HS-27A (cell line): ENCODE results near the gene NRG3.

ENCODE experiments used
- DNase-seq: peaks from one replicate; pipeline ENCODE4 v3.0.0-alpha.2; 2012; ENCODE audit warnings: low read depth, missing footprints

NRG3 gene

GRCh38 chr10:81884856-81885255, 9.9 kb downstream of the NRG3 start:
- no peak for DNase-seq

DNA sequence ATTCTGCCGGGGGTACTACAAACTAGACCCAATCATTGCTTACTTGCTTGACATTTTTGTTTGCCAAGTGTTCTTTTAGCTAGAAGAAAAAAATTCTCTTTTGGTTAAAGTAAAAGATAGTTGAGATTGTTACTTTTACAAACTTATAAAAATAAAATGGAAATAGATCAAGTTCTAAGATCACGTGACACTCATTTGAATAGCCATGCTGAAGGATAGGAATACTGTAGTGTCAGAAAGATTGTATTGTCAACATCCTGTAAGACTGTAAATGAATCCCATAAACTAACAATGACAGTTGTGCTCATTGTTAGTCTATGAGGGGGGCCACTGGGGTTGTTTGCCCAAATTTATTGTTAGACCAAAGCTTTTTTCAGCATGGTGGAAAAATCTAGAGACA, 10.5 kb downstream of the NRG3 start:
- DNase-seq: no peak

DNA sequence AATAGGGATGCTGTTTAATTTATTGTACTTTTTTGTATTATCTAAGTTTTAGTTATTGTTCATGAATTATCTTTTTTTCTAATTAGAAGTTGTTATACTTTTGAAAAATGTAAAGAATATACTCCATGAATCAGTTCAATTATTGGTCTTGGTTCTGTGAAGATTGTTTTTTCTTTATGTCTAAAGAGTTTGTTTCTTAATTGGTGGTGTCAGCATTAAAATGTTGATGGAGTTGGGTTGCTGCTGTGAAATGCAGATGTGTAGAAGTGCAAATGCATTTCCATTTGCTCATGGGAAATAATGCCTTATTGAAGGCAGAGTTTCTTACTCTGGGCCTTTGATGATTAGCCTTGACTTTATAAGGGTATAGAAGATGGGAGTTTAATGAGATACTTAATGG, 11.9 kb downstream of the NRG3 start:
- DNase-seq: no peak

GRCh38 chr10:81889181-81889769, 14.3 kb downstream of the NRG3 start:
- DNase-seq: no peak

GRCh38 chr10:81894616-81895015, 19.6 kb downstream of the NRG3 start:
- DNase-seq: no peak

DNA sequence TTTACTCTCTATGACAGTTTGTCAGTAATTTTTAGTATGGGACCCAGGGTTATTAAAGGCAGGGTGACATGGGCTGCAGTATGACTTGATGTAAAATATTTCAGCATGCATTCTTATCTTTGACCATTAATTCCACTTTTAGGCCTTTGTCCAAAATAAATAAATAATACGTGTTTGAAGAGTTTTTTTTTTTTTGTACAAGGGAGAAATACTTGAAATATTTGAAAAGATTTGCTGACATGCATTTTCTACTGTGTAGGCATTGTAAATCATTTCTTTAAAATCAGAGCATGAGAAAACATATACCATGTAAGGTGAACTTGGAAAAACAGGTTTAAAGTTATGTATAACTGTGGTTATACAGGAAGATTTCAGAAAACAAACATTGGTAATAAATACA, 23.5 kb downstream of the NRG3 start:
- no peak for DNase-seq

DNA sequence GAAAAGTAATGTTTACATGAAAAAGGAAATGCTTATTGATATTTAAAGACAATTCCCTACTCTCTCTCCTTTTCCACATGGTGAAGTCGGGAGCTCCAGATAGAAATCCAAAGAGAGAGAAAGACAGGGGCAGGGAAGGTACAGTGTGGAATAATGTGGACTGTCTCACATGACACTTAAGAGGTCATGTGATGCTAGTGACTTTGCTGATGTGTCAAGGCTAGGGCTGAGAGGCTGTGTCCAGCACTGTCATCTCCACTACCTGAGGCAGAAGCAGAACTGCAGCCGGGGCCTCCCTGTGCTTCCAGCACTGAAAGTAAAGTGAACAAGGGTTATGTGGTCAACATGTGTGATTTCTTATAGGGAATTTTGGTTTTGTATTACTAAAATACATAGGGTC, 26.0 kb downstream of the NRG3 start:
- no peak for DNase-seq

GRCh38 chr10:81903472-81903871, 28.5 kb downstream of the NRG3 start:
- DNase-seq: no peak

GRCh38 chr10:81905161-81905560, 30.2 kb downstream of the NRG3 start:
- DNase-seq: no peak

DNA sequence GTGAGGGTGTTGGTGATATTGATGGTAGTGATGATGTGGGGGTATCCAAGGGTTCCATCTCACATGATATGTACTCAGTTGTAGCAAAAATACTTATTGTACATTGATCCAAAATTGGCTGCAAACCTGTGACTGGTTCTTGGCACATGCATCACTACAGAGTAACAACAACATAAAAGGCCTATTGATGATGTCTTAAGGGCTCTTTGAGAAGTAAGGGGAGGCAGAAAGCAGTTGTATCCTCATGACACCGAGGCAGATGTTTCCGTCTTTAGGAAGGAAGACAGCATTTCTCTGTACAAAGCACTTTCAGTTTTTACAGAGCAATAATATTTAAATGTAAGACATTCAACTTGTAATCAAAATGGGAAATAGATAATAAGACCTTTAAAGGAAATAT, 34.5 kb downstream of the NRG3 start:
- no peak for DNase-seq

DNA sequence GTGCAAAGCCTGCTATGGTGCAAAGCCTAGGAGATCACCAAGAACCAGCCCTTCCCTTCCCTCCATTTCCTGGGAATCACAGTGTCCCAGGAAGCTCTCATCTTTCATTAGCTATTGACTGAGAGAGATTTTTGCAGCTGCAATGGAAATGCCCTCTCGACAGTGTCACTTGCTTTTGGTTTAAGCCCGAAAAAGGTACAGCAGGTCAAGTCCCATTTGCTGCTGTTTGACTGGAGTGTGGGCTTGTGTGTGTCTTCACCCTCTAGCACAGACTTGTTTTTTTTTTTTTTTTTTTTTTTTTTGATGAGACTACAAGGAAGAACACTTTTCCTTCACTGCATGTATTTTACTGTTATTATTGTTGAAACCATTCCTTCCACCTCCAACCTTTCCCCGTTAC, 36.3 kb downstream of the NRG3 start:
- no peak for DNase-seq

- DNase-seq: no peak
Measured at GRCh38 chr10:81914736-81915503, 39.9 kb downstream of the NRG3 start.

GRCh38 chr10:81915504-81915897, 40.5 kb downstream of the NRG3 start:
- DNase-seq: no peak

DNA sequence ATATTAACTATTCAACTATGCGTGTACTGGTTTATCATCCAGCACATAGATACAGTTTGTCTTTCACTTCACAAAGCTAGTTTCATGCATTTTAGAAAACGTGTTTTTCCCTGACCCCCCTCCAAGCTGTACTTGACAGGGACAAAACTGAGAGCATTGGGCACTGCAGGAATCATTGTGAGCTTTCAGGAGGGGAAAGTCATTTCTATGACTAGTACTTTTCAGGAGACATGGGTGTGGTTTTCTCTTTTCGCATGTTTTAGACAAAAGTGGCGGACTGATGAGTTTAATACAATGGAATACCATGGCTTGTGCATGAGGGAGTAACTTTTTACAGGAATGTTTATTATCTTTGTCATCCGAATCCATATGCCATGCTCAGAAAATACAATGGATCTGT, 42.7 kb downstream of the NRG3 start:
- no peak for DNase-seq

DNA sequence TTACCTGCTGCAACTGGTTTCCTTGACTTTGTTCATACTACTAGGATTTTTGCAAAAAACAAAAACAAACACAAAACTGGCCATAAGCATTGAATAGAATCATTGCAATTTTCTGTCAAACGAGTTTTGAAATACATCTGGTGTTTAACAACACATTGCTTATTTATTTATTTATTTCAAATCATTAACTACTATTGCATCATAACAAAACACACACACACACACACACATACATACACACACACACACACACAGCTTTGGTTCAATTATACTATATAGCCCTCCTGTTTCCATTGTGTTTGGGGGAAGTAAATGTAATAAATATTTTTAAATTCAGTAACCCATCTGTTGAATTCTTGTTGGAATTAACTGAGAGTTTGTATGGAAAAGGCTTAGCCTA, 43.8 kb downstream of the NRG3 start:
- DNase-seq: no peak

GRCh38 chr10:81920213-81920829, 45.3 kb downstream of the NRG3 start:
- no peak for DNase-seq

GRCh38 chr10:81928119-81928518, 53.1 kb downstream of the NRG3 start:
- DNase-seq: no peak

- DNase-seq: no peak
Measured at GRCh38 chr10:81943583-81943982, 68.6 kb downstream of the NRG3 start.

GRCh38 chr10:81944609-81945008, 69.6 kb downstream of the NRG3 start:
- DNase-seq: no peak

- DNase-seq: no peak
Measured at GRCh38 chr10:81949283-81949682, 74.3 kb downstream of the NRG3 start.

DNA sequence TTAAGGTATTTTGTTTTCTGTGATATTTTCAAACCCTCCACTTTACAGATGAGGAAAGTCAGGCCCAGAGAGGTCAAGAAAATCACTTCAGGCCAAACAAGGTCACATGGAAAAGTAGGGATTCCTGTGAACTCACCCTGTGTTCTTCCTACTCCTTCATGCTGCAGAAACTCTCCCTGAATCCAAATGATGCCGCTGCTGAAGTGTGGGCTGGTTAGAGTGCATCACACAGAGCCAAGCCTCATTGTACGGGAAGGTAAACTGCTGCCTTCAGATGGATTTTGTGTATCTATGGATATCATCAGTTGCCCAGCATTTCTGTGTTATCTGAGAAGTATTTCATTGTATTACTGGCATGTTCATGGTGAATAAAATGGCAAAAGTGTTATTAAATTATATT, 75.4 kb downstream of the NRG3 start:
- no peak for DNase-seq

GRCh38 chr10:81953420-81953819, 78.4 kb downstream of the NRG3 start:
- DNase-seq: no peak

- DNase-seq: no peak
Measured at GRCh38 chr10:81957976-81958375, 83.0 kb downstream of the NRG3 start.

GRCh38 chr10:81959016-81959415, 84.0 kb downstream of the NRG3 start:
- no peak for DNase-seq
